Muscle layer of duodenum (tissue), 2 donors: ENCODE results near the gene STAT6.

ENCODE experiments used
- H3K27ac ChIP-seq: one replicate; pipeline ENCODE4 v1.7.0; 2013; ENCODE audit warnings: mild to moderate bottlenecking, low read length
- H3K27me3 ChIP-seq: one replicate; pipeline ENCODE4 v1.7.0; 2013; ENCODE audit warnings: low read depth, mild to moderate bottlenecking, control low read depth, low read length
- H3K36me3 ChIP-seq, 2 donors: one replicate each; pipeline ENCODE4 v1.7.0; 2013; ENCODE audit warnings: low read length in 2 of 2, control low read depth in 1 of 2, mild to moderate bottlenecking in 1 of 2; ENCODE audit not compliant: insufficient read depth in 2 of 2, control insufficient read depth in 1 of 2
- H3K4me1 ChIP-seq, 2 donors: one replicate each; pipeline ENCODE4 v1.7.0; 2013; ENCODE audit warnings: low read length in 2 of 2, mild to moderate bottlenecking in 2 of 2, control low read depth in 1 of 2, moderate library complexity in 1 of 2; ENCODE audit not compliant: insufficient read depth in 2 of 2, control insufficient read depth in 1 of 2
- H3K4me3 ChIP-seq, 2 donors: one replicate each; pipeline ENCODE4 v1.7.0; 2013; ENCODE audit warnings: low read length in 2 of 2, low read depth in 1 of 2, mild to moderate bottlenecking in 1 of 2
- H3K9me3 ChIP-seq, 2 donors: one replicate each; pipeline ENCODE4 v1.7.0; 2013; ENCODE audit warnings: low read length in 2 of 2, control low read depth in 1 of 2, mild to moderate bottlenecking in 1 of 2; ENCODE audit not compliant: control insufficient read depth in 1 of 2
- donor health status: healthy.

STAT6 gene

GRCh38 chr12:57049890-57050289 lies 61.3 kb downstream of the STAT6 start, which contains the start of gene MYO1A:
MYO1A (minus strand) TSS chr12:57050129; CDS start chr12:57048323, 1,806 bp downstream.
- no peaks in the 10 kb centered on the region for H3K36me3 ChIP-seq
- no peaks in the 10 kb centered on the region for H3K9me3 ChIP-seq
- H3K4me3 ChIP-seq, result peak within 1 kb of the TSS in 1 of 2 donors; percentile 40
- H3K4me1 ChIP-seq, result no peaks in the 10 kb centered on the region
- H3K27me3 ChIP-seq, result no peaks in the 10 kb centered on the region
- H3K27ac ChIP-seq, result peak within 1 kb of the TSS; percentile 36

- Histone ChIP-seq H3K4me3 (peak overlapping the region in 1 of 2 donors; percentile 40), H3K4me1 (no peaks in the 10 kb centered on the region), H3K27ac (peak overlapping the region; percentile 36), H3K36me3 (no peaks in the 10 kb centered on the region), H3K9me3 (no peaks in the 10 kb centered on the region), H3K27me3 (no peaks in the 10 kb centered on the region)
These were observed 62.1 kb downstream of the STAT6 start for GRCh38 chr12:57049119-57049446.

GRCh38 chr12:57048423-57049118 lies 62.6 kb downstream of the STAT6 start:
- peak overlapping the region in 1 of 2 donors; percentile 40 for H3K4me3 ChIP-seq
- H3K9me3 ChIP-seq, result no peaks in the 10 kb centered on the region
- H3K36me3 ChIP-seq, result no peaks in the 10 kb centered on the region
- H3K27ac ChIP-seq, result peak overlapping the region; percentile 36
- H3K4me1 ChIP-seq, result no peaks in the 10 kb centered on the region
- no peaks in the 10 kb centered on the region for H3K27me3 ChIP-seq

GRCh38 chr12:57047981-57048380 lies 63.2 kb downstream of the STAT6 start:
- no peak overlapping the region for H3K27ac ChIP-seq
- no peaks in the 10 kb centered on the region for H3K4me1 ChIP-seq
- H3K9me3 ChIP-seq, result no peaks in the 10 kb centered on the region
- no peaks in the 10 kb centered on the region for H3K27me3 ChIP-seq
- H3K4me3 ChIP-seq, result peak overlapping the region in 1 of 2 donors; percentile 40
- no peaks in the 10 kb centered on the region for H3K36me3 ChIP-seq

DNA sequence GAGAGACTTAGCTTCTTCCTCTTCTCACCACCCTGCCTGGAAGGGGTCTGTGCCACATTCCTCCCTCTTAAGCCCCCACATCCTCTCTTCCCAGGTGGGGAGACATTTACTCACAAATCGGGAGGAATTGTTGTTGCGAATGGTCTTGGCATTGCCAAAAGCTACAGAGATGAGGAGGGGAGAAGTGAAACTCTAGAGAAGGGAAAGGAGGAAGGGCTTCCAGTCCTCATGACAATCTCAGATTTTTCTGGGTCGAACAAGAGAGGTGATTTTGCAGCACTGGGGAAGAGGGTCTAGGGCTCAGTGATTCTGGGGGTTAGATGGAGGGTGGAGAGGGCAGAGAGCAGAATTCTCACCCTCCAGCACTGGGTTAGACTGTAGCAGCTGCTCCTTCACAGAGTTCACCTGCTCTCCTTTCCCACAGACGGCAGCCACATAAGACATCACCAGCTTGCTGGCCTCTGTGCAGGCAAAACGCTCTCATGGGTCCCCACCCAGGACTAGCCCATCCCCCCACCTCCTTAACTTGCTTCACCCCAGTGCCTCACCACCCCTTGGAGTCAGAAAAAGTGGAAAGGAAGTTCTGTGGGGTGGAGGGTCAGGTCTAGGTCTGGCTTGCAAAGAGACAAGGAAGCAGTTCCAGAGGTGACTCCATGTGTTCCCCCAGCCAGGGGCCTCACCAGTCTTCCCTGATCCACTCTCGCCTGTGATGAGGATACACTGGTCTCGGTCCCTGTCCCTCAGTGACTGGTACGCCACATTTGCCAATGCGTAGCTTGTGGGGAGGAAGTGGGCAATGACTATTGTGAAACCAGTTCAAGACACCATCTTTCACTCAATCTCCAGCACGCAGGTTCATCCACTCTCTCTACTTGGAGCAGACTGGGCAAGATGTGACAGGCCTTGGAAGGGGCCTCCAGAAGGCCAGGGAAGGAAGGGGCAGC lies 63.9 kb downstream of the STAT6 start:
- H3K27ac ChIP-seq, result no peak overlapping the region

GRCh38 chr12:57046086-57046791 lies 64.9 kb downstream of the STAT6 start:
- Histone ChIP-seq H3K4me1 (no peaks in the 10 kb centered on the region), H3K4me3 (no peak overlapping the region), H3K9me3 (no peaks in the 10 kb centered on the region), H3K36me3 (no peaks in the 10 kb centered on the region), H3K27ac (no peak overlapping the region), H3K27me3 (no peaks in the 10 kb centered on the region)

More for the DNA sequence above, 63.9 kb downstream of the STAT6 start:
- H3K27me3 ChIP-seq, result no peaks in the 10 kb centered on the region
- no peaks in the 10 kb centered on the region for H3K36me3 ChIP-seq
- H3K9me3 ChIP-seq, result no peaks in the 10 kb centered on the region
- no peaks in the 10 kb centered on the region for H3K4me1 ChIP-seq
- peak overlapping the region in 1 of 2 donors; percentile 40 for H3K4me3 ChIP-seq
